CD4-positive, alpha-beta T cell (primary cell): ENCODE results near the gene NR2F2. TPM values are rescaled to one million over a fixed set of nuclear protein-coding genes. Genes with fewer than 3 reads are reported as not detected.

ENCODE experiments used
- ATAC-seq: fragments of 200-7000 bp; cut with Tn5 transposase; one replicate; pipeline ENCODE4 v1.10.0; 2022; ENCODE audit warnings: mild to moderate bottlenecking; ENCODE audit not compliant: poor library complexity
- CTCF ChIA-PET: fragments of 350-600 bp; sonication (Branson Sonifier 250); formaldehyde crosslinking; loops from one replicate; lab custom pipeline; 2021; ENCODE audit warnings: antibody characterized with exemption, inconsistent platforms; lab: Charles Lee
- POLR2A ChIA-PET: fragments of 350-600 bp; sonication (Branson Sonifier 250); formaldehyde crosslinking; loops from one replicate; lab custom pipeline; 2021; ENCODE audit warnings: antibody characterized with exemption, inconsistent platforms; lab: Charles Lee
- DNase-seq, 14 experiments: peaks; one replicate each; pipeline ENCODE4 v3.0.0-alpha.2; 2013 to 2020; ENCODE audit warnings: mixed read lengths in 2 of 14
- H3K27ac ChIP-seq, 2 donors: one replicate each; pipeline versions ENCODE4 v1.5.1 to v1.7.0; 2013; ENCODE audit warnings: low read length in 2 of 2, low read depth in 1 of 2, mild to moderate bottlenecking in 1 of 2
- H3K27me3 ChIP-seq, 2 experiments: 1 replicate in 1 of 2; 2 replicates in 1 of 2; pipeline versions ENCODE4 v1.6.1 to v1.7.0; 2013; ENCODE audit warnings: low read length in 2 of 2, control low read depth in 1 of 2, mild to moderate bottlenecking in 1 of 2, moderate library complexity in 1 of 2; ENCODE audit not compliant: insufficient read depth in 2 of 2, control insufficient read depth in 1 of 2
- H3K36me3 ChIP-seq: one replicate; pipeline ENCODE4 v1.6.1; 2013; ENCODE audit warnings: low read length, control low read depth; ENCODE audit not compliant: insufficient read depth
- H3K4me1 ChIP-seq: one replicate; pipeline ENCODE4 v1.6.1; 2013; ENCODE audit warnings: low read length, control low read depth; ENCODE audit not compliant: insufficient read depth
- H3K4me3 ChIP-seq: one replicate; pipeline ENCODE4 v1.5.1; 2013; ENCODE audit warnings: mild to moderate bottlenecking, low read length, moderate library complexity
- H3K9me3 ChIP-seq, 2 experiments: 1 replicate in 1 of 2; 2 replicates in 1 of 2; pipeline versions ENCODE4 v1.6.1 to v1.7.0; 2013; ENCODE audit warnings: low read length in 2 of 2, mild to moderate bottlenecking in 2 of 2, control low read depth in 1 of 2, moderate library complexity in 1 of 2; ENCODE audit not compliant: control insufficient read depth in 1 of 2, insufficient read depth in 1 of 2
- H3K27ac Mint-ChIP-seq: one replicate; pipeline ENCODE4 v1.8.0; 2020; ENCODE audit warnings: mixed read lengths
- H3K27me3 Mint-ChIP-seq: one replicate; pipeline ENCODE4 v1.8.0; 2021; ENCODE audit warnings: mixed read lengths
- H3K36me3 Mint-ChIP-seq: one replicate; pipeline ENCODE4 v1.8.0; 2021; ENCODE audit warnings: low read depth, mixed read lengths
- H3K4me1 Mint-ChIP-seq: one replicate; pipeline ENCODE4 v1.8.0; 2021; ENCODE audit warnings: low read depth, mixed read lengths
- H3K4me3 Mint-ChIP-seq: one replicate; pipeline ENCODE4 v1.8.0; 2020; ENCODE audit warnings: mild to moderate bottlenecking, mixed read lengths
- H3K9me3 Mint-ChIP-seq: one replicate; pipeline ENCODE4 v1.8.0; 2020; ENCODE audit warnings: mixed read lengths
- CTCF ChIP-seq: fragments of 200-600 bp; IDR thresholded peaks from one replicate; pipeline ENCODE4 v1.8.0; 2022; ENCODE audit warnings: antibody characterized with exemption, mild to moderate bottlenecking
- intact Hi-C, 2 experiments: fragments of 100-400 bp; cut with DNase I in 1 of 2; cut with micrococcal nuclease in 1 of 2; formaldehyde crosslinking; loops; one replicate each; pipeline versions ENCODE4 v1.15.1 to v1.9.0; 2023 to 2025; cut with DNase I, micrococcal nuclease
- total RNA-seq, 174 experiments: library from RNA in 2 of 174; stranded (reverse) in 2 of 174; gene quantifications; one replicate each; pipeline ENCODE4 v1.2.3 and lab custom pipeline; 2021 to 2026

Gene NR2F2
- total RNA-seq, 2 experiments from 2014 or later: not detected

- ChIA-PET POLR2A (interaction anchor here (0.6 kb wide), 1 partner anchor 1065 kb away, joined by 3 read pairs; no protein-coding TSS in a partner anchor), CTCF (no interaction called here)
- ATAC-seq: no peak
- Mint-ChIP-seq H3K4me3 (no peak overlapping the region), H3K36me3 (no peaks in the 10 kb centered on the region), H3K27ac (no peak overlapping the region), H3K27me3 (peaks cover 97% of the 10 kb centered on the region), H3K4me1 (peaks cover 8% of the 10 kb centered on the region), H3K9me3 (no peaks in the 10 kb centered on the region)
- Histone ChIP-seq H3K27me3 (peaks cover 76 to 97% of the 10 kb centered on the region in 2 experiments), H3K4me3 (no peak overlapping the region), H3K4me1 (no peaks in the 10 kb centered on the region), H3K36me3 (no peaks in the 10 kb centered on the region), H3K9me3 (peaks cover 32 to 42% of the 10 kb centered on the region in 2 experiments), H3K27ac (no peak overlapping the region)
- no peak for TF ChIP-seq CTCF
- no peak for DNase-seq
- intact Hi-C loops: no loop called here
Observed at GRCh38 chr15:96339619-96340347, 9.3 kb downstream of the NR2F2 start.

- H3K27ac Mint-ChIP-seq: no peak overlapping the region
- ATAC-seq (no peak), DNase-seq (no peak)
- H3K4me1 Mint-ChIP-seq: peaks cover 8% of the 10 kb centered on the region
- H3K9me3 ChIP-seq: peaks cover 32 to 44% of the 10 kb centered on the region in 2 experiments
- H3K27me3 Mint-ChIP-seq: peaks cover 97% of the 10 kb centered on the region
- CTCF ChIA-PET: no interaction called here
- H3K9me3 Mint-ChIP-seq: no peaks in the 10 kb centered on the region
- no peaks in the 10 kb centered on the region for H3K36me3 Mint-ChIP-seq
- POLR2A ChIA-PET: no interaction called here
- H3K27me3 ChIP-seq: peaks cover 76 to 97% of the 10 kb centered on the region in 2 experiments
- no peak overlapping the region for H3K4me3 ChIP-seq
- no peak for TF ChIP-seq CTCF
- H3K4me1 ChIP-seq: no peaks in the 10 kb centered on the region
- intact Hi-C loops: no loop called here
- no peak overlapping the region for H3K27ac ChIP-seq
- peak overlapping the region; percentile 6 for H3K4me3 Mint-ChIP-seq
- H3K36me3 ChIP-seq: no peaks in the 10 kb centered on the region
Observed at GRCh38 chr15:96340348-96340597, 9.8 kb downstream of the NR2F2 start.

GRCh38 chr15:96340598-96341512 is 10.4 kb downstream of the NR2F2 start:
- Histone ChIP-seq H3K9me3 (peaks cover 32 to 49% of the 10 kb centered on the region in 2 experiments), H3K27me3 (peaks cover 77 to 97% of the 10 kb centered on the region in 2 experiments), H3K27ac (no peak overlapping the region), H3K4me1 (peaks cover 4% of the 10 kb centered on the region), H3K36me3 (no peaks in the 10 kb centered on the region), H3K4me3 (no peak overlapping the region)
- CTCF ChIA-PET: no interaction called here
- TF ChIP-seq CTCF: no peak
- POLR2A ChIA-PET: no interaction called here
- ATAC-seq: no peak
- H3K27me3 Mint-ChIP-seq: peaks cover 97% of the 10 kb centered on the region
- no peak for DNase-seq
- no peaks in the 10 kb centered on the region for H3K36me3 Mint-ChIP-seq
- peaks cover 8% of the 10 kb centered on the region for H3K4me1 Mint-ChIP-seq
- H3K9me3 Mint-ChIP-seq: no peaks in the 10 kb centered on the region
- H3K4me3 Mint-ChIP-seq: peak overlapping the region; percentile 6
- H3K27ac Mint-ChIP-seq: no peak overlapping the region
- intact Hi-C loops: no loop called here
